ENCODE measurements around the gene C19orf12. TPM values are rescaled to one million over a fixed set of nuclear protein-coding genes. Genes with fewer than 3 reads are reported as not detected.

Gene C19orf12
- total RNA-seq, 1 donor from 2014 or later = 66.7 TPM

DNA sequence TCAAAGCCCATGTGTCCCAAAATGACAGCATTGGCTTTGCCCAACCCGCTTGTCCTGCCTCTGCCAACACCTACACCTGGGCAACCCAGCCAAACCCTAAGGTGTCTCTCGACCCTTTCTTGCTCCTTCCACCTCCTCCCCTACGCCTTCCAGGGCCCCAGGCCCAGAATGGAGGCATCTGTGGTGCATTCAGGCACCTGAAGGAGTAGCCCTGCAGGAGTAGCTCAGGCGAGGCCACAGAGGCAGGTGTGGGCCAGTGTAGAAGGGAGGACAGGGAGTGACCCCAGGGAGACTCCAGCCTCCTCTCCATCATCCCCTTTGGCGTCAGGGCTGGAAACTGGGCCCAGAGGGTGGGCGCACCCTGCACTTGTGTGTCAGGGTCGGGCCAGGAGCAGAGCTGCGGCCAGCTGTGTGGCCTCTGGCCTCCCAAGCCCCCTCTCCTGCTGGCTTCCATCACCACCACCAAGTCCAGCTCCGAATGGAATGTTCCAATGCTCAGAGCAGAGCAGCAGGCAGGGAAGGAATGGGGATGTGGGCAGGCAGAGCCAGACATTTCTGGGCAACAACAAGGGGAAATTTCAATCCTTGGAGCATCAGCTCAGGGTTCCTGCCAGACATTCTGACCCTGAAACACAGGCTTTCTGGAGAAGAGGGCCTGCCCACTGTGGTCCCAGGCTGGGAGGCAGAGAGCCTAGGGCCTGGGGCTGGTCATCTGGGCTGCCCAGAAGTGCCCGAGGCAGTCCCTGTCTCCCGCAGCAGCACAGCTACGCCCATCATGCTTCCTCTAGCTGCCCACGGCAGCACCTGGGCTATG, 33.4 kb downstream of the C19orf12 start:
- Mint-ChIP-seq H3K4me1 (ENCODE audit: low read depth, unreplicated experiment) (peaks cover 2% of the 10 kb centered on the region), H3K36me3 (ENCODE audit: unreplicated experiment) (no peaks in the 10 kb centered on the region), H3K9me3 (ENCODE audit: unreplicated experiment) (peaks cover 10% of the 10 kb centered on the region), H3K27me3 (ENCODE audit: unreplicated experiment) (peaks cover 6% of the 10 kb centered on the region), H3K4me3 (ENCODE audit: unreplicated experiment) (no peak overlapping the region), H3K27ac (ENCODE audit: unreplicated experiment) (no peak overlapping the region)
- no peak for DNase-seq
- TF ChIP-seq, protein P1, sequence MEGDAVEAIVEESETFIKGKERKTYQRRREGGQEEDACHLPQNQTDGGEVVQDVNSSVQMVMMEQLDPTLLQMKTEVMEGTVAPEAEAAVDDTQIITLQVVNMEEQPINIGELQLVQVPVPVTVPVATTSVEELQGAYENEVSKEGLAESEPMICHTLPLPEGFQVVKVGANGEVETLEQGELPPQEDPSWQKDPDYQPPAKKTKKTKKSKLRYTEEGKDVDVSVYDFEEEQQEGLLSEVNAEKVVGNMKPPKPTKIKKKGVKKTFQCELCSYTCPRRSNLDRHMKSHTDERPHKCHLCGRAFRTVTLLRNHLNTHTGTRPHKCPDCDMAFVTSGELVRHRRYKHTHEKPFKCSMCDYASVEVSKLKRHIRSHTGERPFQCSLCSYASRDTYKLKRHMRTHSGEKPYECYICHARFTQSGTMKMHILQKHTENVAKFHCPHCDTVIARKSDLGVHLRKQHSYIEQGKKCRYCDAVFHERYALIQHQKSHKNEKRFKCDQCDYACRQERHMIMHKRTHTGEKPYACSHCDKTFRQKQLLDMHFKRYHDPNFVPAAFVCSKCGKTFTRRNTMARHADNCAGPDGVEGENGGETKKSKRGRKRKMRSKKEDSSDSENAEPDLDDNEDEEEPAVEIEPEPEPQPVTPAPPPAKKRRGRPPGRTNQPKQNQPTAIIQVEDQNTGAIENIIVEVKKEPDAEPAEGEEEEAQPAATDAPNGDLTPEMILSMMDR (IDR thresholded peaks at IDR 0.05; ENCODE audit: partially characterized antibody, unreplicated experiment) = no peak

DNA sequence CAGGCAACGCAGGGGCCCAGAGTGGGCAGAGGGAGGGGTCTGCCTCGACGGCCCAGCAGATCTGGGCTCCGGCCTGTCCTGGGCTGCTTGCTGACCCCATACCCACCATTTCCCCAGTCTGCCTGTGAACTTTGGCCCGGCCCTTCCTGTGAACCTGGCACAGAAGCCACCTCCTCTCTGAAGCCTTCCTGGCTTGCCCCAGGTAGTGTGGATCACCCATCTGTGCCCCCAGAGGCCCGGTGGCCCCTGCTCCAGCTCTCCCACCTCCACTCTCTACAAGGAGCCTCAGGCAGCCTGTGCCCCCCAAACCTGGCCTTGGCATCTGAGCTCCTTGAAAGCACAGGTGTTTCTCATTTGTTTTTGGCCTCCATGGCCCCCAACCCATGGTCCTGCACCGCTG, 34.1 kb downstream of the C19orf12 start:
- peaks cover 2% of the 10 kb centered on the region for H3K4me1 Mint-ChIP-seq (ENCODE audit: low read depth, unreplicated experiment)
- H3K4me3 Mint-ChIP-seq (ENCODE audit: unreplicated experiment) = no peak overlapping the region
- peaks cover 8% of the 10 kb centered on the region for H3K9me3 Mint-ChIP-seq (ENCODE audit: unreplicated experiment)
- TF ChIP-seq, protein P1 (IDR thresholded peaks at IDR 0.05; ENCODE audit: partially characterized antibody, unreplicated experiment) = no peak
- H3K27me3 Mint-ChIP-seq (ENCODE audit: unreplicated experiment) = peaks cover 6% of the 10 kb centered on the region
- no peaks in the 10 kb centered on the region for H3K36me3 Mint-ChIP-seq (ENCODE audit: unreplicated experiment)
- H3K27ac Mint-ChIP-seq (ENCODE audit: unreplicated experiment) = no peak overlapping the region
- no peak for DNase-seq

DNA sequence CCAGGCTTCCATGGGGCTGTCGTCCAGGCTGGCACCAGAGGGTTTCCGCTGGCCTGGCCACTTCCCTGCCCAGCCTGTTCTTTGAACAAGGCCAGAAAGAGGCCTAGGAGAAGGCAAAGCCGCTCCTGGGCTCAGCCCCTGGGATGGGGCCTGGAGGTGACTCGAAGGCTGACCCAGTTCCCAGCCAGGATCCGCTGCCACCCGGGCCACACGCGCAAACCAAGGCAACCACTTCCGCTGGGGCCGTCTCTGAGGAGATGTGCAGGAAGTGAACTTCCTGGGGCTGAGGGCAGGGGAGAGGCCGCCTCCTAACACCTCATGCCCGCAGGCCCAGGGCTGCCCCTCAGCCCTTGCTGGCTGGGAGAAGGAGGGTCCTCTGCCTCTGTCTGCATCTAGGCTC, 34.6 kb downstream of the C19orf12 start:
- no peaks in the 10 kb centered on the region for H3K36me3 Mint-ChIP-seq (ENCODE audit: unreplicated experiment)
- H3K4me1 Mint-ChIP-seq (ENCODE audit: low read depth, unreplicated experiment) = peaks cover 2% of the 10 kb centered on the region
- DNase-seq = no peak
- no peak overlapping the region for H3K27ac Mint-ChIP-seq (ENCODE audit: unreplicated experiment)
- H3K27me3 Mint-ChIP-seq (ENCODE audit: unreplicated experiment) = peaks cover 6% of the 10 kb centered on the region
- peaks cover 7% of the 10 kb centered on the region for H3K9me3 Mint-ChIP-seq (ENCODE audit: unreplicated experiment)
- TF ChIP-seq, protein P1 (IDR thresholded peaks at IDR 0.05; ENCODE audit: partially characterized antibody, unreplicated experiment) = no peak
- H3K4me3 Mint-ChIP-seq (ENCODE audit: unreplicated experiment) = no peak overlapping the region

DNA sequence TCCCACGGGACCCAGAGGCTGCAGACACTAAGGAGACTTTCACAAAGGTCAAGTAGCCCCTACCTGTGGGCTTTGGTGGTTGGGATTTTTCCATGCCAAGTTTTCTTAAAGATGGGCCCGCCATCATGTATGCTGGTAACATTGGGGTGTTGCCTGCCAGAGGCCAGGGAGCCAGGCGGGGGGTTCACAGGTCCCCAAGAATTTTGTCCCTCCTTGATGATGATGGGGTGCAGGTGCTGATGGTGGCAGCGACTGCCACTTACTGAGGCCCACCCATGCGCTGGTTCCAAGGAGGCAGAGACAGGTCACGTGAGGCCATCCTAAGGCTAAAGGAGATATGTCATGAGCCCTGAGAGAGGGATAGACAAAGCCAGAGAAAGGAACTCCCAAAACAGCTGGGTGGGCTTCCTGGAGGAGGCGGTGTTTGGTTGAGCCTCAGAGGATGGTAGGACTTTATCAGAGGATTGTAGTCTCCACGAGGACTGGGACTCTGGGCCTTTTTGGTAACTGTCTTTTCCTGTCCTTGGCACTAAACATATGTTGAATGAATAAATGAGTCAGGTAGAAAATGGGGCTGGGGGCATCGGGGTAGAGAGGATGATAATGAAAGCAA, 35.4 kb downstream of the C19orf12 start:
- Mint-ChIP-seq H3K4me3 (ENCODE audit: unreplicated experiment) (no peak overlapping the region), H3K27ac (ENCODE audit: unreplicated experiment) (no peak overlapping the region)

More for the DNA sequence above, 35.4 kb downstream of the C19orf12 start:
- Mint-ChIP-seq H3K4me1 (ENCODE audit: low read depth, unreplicated experiment) (peaks cover 2% of the 10 kb centered on the region), H3K9me3 (ENCODE audit: unreplicated experiment) (peaks cover 3% of the 10 kb centered on the region), H3K27me3 (ENCODE audit: unreplicated experiment) (peaks cover 6% of the 10 kb centered on the region), H3K36me3 (ENCODE audit: unreplicated experiment) (no peaks in the 10 kb centered on the region)
- TF ChIP-seq, protein P1 (IDR thresholded peaks at IDR 0.05; ENCODE audit: partially characterized antibody, unreplicated experiment) = no peak
- no peak for DNase-seq
